NCI-H2227 (cell line): ENCODE measurements around the gene CYTH1.
A peak's percentile ranks its signal among the peaks of the same experiment; 100 is the strongest.
"Not testable (repeated sequence)": the region's sequence is repeated elsewhere in the genome, so short reads cannot be mapped to it uniquely, and the experiment has no call there.

Experiments
- DNase-seq: peaks from one replicate; lab custom pipeline; 2025; ENCODE audit not compliant: unreplicated experiment; lab: John Stamatoyannopoulos, UW

The CYTH1 gene

GRCh38 chr17:78765821-78766220 is 16.3 kb downstream of the CYTH1 start:
- no peak for DNase-seq

DNA sequence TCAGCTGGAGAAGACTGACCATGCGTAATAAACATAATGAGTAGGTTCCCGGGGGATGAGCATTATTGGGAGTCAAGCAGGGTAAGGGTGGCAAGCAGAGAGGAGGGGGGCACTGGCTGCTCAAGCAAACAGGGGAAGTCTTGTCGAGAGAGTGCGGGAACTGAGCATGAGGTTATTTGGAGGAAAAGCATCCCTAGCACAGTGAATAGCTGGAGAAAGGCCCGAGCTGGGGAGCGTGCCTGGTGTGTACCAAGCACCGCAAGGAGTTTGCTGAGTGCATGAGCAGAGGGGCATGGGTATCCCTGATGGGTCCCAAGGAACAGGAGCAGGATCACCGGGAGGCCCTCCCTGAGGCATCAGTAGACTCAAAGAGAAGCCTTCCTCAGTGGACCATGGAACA is 17.2 kb downstream of the CYTH1 start:
- DNase-seq: peak; percentile 51

DNA sequence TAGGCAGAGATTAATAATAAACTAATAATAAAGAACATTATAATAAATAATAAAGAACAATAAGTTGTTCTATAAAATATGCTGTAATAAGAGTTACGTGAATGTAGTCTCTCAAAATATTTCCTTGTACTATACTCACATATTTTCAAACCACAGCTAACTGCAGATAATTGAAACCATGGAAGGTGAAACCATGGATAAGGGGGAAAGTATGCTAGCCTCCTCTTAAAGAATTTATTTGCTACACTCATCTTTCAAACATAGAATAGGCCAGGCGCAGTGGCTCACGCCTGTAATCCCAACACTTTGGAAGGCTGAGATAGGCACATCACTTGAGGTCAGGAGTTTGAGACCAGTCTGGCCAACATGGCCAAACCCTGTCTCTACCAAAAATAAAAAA is 18.5 kb downstream of the CYTH1 start:
- DNase-seq: no peak

- no peak for DNase-seq
These were observed 20.2 kb downstream of the CYTH1 start for GRCh38 chr17:78761789-78762406.

- no peak for DNase-seq
These were observed 22.1 kb downstream of the CYTH1 start for GRCh38 chr17:78759969-78760352.

DNA sequence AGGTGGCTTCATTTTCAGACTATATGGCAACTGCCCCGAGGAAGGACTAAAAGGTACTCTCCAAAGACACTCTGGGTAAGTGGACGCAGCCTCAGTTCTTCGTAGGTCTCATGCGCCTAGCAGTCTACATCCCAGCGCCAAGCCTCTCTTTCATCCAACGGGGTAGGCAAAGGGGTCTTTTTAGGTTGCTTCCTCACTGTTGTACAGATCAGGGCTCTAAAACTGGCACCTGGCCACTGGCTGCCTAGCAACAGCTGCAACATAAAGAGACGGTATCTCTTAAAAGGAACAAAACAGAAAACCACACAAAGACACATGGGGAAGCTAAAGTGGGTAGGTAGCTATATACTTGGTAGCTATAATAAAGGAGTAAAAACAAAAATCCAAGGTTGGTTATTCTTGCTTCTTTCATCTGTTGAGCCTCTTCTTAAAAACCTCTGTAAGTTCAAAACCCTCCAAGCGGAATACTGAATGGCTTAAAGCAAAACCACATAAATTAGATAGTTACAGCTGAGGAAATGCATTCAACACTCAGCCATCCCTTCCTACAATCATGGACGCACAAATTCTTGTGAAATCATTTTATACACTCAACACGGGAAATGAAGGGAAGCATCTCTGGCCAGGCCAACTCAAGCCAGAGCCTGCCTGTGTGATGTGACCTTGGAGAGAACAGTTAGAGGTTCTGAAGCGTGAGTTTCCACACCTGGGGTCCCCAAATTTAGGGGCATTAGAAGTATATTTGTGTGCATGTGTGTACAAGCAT is 22.7 kb downstream of the CYTH1 start:
- peak; percentile 34 for DNase-seq

- no peak for DNase-seq
These were observed 28.5 kb downstream of the CYTH1 start for GRCh38 chr17:78753316-78754250.

DNA sequence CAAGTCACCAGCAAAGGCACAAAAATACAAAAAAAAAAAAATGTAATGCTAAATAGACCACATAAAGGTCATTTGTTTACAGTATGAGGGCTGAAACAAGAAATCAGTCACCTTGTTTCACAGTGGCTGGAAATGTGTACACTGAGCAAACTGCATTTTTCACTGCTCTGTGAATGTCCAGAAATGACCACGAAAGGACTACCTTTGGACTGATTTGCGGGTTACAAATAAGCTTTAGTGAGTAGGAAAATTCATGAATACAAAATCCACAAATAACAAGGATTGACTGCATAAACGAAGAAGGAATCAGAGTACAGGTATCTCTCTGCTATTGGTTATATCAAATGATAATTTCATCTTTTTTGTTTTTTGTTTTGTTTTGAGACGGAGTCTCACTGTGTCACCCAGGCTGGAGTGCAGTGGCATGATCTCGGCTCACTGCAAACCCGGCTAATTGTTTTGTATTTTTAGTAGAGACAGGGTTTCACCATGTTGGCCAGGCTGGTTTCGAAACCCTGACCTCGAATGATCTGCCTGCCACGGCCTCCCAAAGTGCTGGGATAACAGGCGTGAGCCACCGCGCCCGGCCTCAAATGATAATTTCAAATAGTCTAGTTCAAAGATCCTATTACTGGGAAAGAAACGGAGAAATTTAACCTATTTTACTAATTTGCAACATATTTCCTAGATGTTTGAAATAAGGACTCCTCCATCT is 30.5 kb downstream of the CYTH1 start:
- no peak for DNase-seq

DNA sequence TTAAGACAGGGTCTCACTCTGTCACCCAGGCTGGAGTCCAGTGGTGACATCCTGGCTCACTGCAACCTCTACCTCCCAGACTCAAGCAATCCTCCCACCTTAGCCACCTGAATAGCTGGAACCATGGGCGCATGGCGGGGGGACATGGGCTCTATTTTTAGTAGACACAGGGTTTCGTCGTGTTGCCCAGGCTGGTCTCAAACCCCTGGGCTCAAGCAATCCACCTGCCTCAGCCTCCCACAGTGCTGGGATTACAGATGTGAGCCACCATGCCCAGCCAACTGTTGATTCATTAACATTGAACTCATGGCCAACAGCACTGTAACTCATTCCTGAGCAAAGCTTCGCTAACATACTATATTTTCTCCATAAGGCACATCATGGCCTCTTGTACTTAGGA is 31.1 kb downstream of the CYTH1 start:
- not testable (repeated sequence) for DNase-seq

DNA sequence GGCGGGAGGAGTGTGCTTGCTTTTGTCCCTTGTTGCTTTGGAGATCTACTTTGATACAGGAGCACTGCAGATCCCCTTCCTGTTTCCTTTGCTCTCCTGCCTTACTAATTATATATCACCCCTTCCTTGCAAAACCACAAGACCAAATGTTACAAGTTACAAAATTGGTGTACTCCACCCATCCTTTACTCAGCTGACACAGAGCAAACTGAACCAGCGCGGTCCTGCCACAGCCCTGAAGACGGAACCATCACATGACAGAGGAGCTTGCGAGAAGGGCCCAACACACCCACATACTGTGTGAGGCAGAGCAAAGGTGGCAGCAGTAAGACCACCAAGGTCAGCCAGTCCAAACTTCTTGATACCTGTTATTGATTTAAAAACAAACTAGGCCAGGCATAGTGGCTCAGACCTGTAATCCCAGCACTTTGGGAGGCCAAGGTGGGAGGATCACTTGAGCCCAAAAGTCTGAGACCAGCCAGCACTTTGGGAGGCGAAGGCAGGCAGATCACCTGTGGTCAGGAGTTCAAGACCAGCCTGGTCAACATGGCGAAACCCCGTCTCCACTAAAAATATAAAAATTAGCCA is 33.2 kb downstream of the CYTH1 start:
- no peak for DNase-seq

- DNase-seq: no peak
These were observed 33.9 kb downstream of the CYTH1 start for GRCh38 chr17:78748048-78748729.

DNA sequence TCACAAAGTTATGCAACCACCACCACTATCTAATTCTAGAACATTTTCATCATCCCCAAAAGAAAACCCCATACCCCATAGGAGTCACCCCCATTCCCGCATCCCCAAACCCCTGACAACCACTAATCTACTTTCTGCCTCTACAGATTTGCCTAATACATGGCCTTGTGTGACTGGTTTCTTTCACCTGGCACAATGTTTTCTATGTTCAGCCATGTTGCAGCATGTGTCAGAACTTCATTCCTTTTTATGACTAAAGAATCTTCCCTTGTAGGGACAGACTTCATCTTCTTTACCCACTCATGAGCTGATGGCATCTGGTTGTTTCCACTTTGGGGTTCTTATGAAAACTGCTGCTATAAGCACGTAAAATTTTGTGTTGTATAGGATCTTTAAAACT is 34.6 kb downstream of the CYTH1 start:
- DNase-seq: no peak

DNA sequence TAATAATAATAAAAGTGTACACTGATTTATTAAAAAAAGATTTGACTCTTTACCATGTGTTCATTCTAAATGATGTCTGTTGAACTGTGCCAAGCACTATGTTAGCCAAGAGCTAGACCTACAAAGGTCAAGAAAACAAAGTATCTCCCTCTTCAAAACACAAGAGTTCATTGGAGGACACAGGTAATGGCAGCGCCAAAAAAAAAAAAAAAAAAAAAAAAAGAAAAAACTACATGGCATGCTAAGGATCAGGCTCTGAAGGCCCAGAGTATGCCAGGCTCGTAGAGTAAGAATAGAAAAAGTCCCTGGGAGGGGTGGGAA is 35.2 kb downstream of the CYTH1 start:
- DNase-seq: no peak

DNA sequence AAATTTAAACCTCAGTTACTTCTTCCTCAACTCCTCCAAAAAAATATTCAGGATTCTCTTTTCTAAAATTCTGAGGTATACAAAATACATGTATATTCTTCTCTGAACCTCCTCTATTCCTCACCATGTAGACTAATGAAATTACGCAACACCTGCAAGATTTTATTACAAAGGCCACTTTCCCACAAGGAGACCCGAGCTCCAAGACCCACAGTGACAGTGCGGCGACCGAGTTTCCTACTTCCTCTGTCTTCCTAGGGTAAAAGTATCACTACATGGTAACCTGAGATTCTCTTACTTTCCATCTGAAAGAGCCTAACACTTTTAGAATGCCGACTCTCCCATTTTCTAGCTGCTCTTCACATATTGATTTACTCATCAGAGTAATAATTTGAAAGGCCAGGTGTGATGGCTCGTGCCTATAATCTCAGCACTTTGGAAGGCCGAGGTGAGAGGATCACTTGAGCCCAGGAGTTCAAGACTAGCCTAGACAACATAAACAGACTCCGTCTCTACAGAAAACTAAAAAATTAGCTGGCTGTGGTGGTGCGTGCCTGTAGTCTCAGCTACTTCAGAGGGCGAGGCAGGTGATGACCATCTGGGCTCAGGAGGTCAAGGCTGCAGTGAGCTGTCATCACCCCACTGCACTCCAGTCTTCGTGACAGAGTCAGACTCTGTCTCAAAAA is 35.7 kb downstream of the CYTH1 start:
- no peak for DNase-seq

- DNase-seq: peak; percentile 45
These were observed 36.5 kb downstream of the CYTH1 start for GRCh38 chr17:78745407-78746088.

DNA sequence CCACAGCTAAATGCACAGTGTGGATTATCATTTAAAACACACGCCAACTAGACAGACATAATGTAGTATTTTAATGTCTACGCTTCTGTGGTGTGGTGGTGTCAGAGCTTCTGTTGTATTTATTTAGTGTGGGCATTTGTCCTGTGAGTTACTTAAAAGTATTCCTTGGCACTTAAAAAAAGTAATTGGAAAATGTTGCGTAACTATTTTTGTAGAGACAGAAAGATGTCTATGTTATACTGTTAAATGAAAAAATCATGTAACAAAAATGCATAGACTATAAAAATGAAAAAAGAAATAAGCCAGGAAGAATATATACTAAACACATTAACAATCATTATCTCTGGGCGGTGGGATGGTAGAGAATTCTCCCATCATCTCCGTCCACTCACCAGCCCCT is 39.2 kb downstream of the CYTH1 start:
- DNase-seq: no peak

DNA sequence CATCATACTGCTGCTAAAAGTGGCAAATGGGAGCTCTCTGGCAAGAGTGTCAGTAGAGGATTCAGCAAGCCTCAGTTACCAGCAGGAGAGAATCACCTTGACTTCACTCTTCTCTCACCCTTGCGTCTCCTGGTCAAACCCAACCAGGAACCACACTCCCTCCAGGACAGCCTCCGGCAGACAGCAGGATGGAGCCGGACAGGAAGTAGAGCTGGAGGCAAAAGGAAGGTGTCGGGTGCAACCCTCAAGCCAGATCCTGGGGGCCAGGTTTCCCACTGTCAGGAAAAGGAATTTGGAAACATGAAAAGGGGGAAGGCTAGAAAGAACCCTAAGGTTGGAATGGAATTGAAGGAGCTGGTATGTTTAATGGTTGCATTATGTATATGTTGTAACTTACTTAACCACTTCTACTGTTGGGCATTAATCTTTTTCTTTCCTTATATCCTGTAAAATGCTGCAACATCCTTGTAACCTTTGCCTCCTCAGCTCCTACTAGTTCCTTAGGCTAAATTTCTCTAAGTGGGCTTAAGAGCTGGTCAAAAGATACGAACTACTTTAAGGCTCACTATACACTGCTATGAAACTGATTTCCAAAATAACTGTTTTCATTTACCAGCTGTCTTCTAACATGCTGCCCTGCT is 40.3 kb downstream of the CYTH1 start:
- no peak for DNase-seq

- no peak for DNase-seq
These were observed 42.6 kb downstream of the CYTH1 start for GRCh38 chr17:78739331-78739931.
